Tibial artery (tissue), 4 donors: ENCODE measurements around the gene AHRR.

ENCODE experiments used
- DNase-seq, 2 donors: peaks; one replicate each; pipeline ENCODE4 v3.0.0-alpha.2; 2019
- H3K27ac ChIP-seq, 2 donors: fragments of 200-600 bp; sonication (generic) in 1 of 2; 1 replicate in 1 of 2; 2 replicates in 1 of 2; pipeline ENCODE4 v1.5.1; 2018 to 2019; ENCODE audit warnings: mild to moderate bottlenecking in 1 of 2
- H3K27me3 ChIP-seq, 2 donors: fragments of 200-600 bp; sonication (generic) in 1 of 2; one replicate each; pipeline versions ENCODE4 v1.5.1 to v1.6.0; 2016 to 2019
- H3K36me3 ChIP-seq, 3 donors: fragments of 200-600 bp; sonication (generic) in 2 of 3; one replicate each; pipeline ENCODE4 v1.5.1; 2016 to 2019; ENCODE audit warnings: mild to moderate bottlenecking in 2 of 3
- H3K4me1 ChIP-seq, 4 donors: fragments of 200-600 bp; sonication (generic) in 2 of 4; 1 replicate in 3 of 4; 2 replicates in 1 of 4; pipeline ENCODE4 v1.5.1; 2016 to 2019
- H3K4me3 ChIP-seq, 2 donors: fragments of 200-600 bp; sonication (generic) in 1 of 2; 1 replicate in 1 of 2; 2 replicates in 1 of 2; pipeline ENCODE4 v1.5.1; 2018 to 2019; ENCODE audit warnings: mild to moderate bottlenecking in 2 of 2
- H3K9me3 ChIP-seq, 3 donors: fragments of 200-600 bp; sonication (generic) in 1 of 3; one replicate each; pipeline ENCODE4 v1.5.1; 2016 to 2019
- CTCF ChIP-seq, 2 experiments: fragments of 200-600 bp in 1 of 2; fragments of 450-650 bp in 1 of 2; IDR thresholded peaks; one replicate each; pipeline ENCODE4 v1.5.1; 2017 to 2019; ENCODE audit warnings: antibody characterized with exemption in 2 of 2, mild to moderate bottlenecking in 1 of 2, moderate library complexity in 1 of 2
- intact Hi-C: fragments of 100-400 bp; cut with DNase I; formaldehyde crosslinking; loops from one replicate; pipeline ENCODE4 v1.15.0; 2023; ENCODE audit warnings: low total_unique reads

The AHRR gene

DNA sequence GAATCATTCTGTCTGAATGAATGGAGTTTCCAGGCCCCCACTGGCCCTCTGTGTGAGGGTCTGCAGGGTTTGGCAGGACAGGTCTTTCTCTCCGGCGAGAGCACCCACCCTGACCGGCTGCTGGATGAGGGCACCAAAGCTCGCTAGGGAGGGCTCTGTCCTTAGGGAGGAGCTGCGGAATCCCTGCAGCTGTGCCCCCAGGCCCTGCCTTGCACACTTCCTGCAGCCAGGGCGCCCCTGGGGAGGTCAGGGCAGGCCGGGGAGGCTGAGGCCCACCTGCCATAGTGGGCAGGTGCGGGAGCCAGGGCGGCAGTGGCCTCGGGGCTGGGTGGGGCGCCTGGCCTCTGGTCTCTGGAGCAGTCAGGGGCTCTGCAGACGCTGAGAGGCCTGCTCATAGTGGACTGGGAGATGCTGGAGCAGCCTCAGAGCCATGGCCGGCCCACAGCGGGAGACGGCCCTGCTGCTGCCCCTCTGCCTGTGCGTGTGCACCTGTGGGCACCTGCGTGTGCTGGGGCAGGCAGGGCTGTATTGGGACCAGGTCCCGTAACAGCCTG, 157.5 kb downstream of the AHRR start:
- intact Hi-C loops = no loop called here
- H3K4me1 ChIP-seq = peaks cover 0 to 18% (median 11%) of the 10 kb centered on the region in 4 donors
- no peak for DNase-seq
- H3K9me3 ChIP-seq = no peaks in the 10 kb centered on the region
- no peak overlapping the region for H3K27ac ChIP-seq
- no peak for TF ChIP-seq CTCF (IDR thresholded peaks at IDR 0.05)
- peaks cover 0 to 85% of the 10 kb centered on the region in 2 donors for H3K27me3 ChIP-seq
- H3K36me3 ChIP-seq = no peaks in the 10 kb centered on the region
- H3K4me3 ChIP-seq = no peak overlapping the region

DNA sequence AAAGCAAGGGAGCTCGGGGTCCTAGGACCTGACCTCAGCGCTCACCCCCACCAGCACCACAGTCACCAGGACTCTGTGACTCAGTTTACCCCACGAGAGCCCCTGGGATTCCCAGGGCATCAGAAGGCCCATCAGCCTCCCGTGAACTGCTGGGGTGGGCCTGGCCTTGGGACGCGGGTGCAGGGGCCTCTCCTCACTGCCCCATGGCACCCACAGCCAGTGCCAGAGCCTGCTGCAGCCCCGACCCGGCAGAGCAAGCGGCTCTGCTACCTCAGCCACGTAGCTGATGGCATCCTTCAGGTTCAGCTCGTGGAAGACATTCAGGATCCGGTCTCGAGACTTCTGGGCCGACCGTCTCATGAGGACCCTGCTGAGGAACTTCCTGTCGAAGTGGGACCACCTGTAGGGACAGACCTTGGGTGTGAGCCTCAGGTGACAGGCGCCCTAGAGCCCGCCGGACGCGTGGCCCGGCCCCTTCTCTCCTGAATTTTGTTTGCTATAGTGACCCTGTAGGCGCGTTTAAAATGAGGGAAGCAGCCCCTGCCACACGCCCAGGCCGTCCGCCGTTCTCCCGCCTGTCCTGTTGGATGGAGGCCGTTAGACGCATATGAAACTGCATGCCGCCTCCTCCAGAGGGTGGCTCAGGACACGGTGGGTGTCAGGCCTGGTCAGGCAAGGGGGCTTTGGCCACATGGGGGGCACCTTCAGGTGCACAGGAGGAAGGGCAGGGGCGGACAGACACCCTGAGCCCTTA, 158.2 kb downstream of the AHRR start:
- Histone ChIP-seq H3K9me3 (no peaks in the 10 kb centered on the region), H3K4me1 (peaks cover 0 to 11% (median 8%) of the 10 kb centered on the region in 4 donors), H3K36me3 (no peaks in the 10 kb centered on the region), H3K27me3 (peaks cover 0 to 90% of the 10 kb centered on the region in 2 donors), H3K4me3 (no peak overlapping the region), H3K27ac (no peak overlapping the region)
- DNase-seq = no peak
- TF ChIP-seq CTCF (IDR thresholded peaks at IDR 0.05) = no peak
- intact Hi-C loops = loop anchor here (10.0 kb wide), 1 partner anchor 125 kb away; no protein-coding TSS in a partner anchor

DNA sequence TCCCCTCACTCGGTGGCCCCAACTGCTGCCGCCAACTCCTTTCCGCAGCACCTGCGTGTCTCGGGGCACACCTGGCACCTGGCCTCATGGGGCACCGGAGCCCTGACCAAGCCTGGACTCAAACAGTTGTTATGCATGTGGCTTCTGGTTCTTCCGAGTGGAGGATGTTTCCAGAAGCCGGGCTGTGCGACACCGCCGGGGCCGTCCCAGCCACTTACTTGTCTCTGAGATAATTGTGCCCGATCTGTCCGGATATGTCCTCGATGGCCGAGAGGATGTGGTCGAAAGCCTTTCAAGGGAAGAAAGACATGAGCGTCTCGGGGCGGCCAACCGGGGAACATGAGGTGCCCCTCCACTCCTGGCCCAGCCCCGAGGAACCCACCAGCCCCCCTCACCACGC, 159.8 kb downstream of the AHRR start:
- intact Hi-C loops = loop anchor here (10.0 kb wide), 1 partner anchor 123 kb away; no protein-coding TSS in a partner anchor
- Histone ChIP-seq H3K27ac (no peak overlapping the region), H3K4me1 (no peaks in the 10 kb centered on the region), H3K9me3 (no peaks in the 10 kb centered on the region), H3K36me3 (no peaks in the 10 kb centered on the region), H3K27me3 (peaks cover 0 to 90% of the 10 kb centered on the region in 2 donors), H3K4me3 (no peak overlapping the region)
- DNase-seq = no peak
- no peak for TF ChIP-seq CTCF (IDR thresholded peaks at IDR 0.05)

DNA sequence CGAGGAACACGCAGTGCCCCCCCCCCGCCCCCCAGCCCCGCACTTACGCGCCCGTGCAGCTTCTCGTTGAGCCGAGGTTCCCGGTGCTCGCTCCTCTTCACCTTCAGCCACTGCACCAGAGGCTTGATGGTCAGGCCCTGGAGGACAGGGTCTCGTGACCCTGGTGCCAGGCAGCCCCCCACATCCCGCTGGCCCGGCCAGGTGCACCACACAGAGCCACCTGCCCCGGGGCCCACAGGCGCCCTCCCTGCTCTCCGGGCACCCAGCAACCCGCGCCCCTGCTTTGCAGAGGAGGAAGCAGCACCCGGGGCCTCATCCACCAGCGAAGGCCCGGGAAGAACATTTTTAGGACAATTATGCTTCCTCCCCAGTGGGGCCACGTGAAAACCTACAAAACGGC, 160.5 kb downstream of the AHRR start:
- DNase-seq = no peak
- H3K4me3 ChIP-seq = no peak overlapping the region
- no peaks in the 10 kb centered on the region for H3K36me3 ChIP-seq
- H3K27me3 ChIP-seq = peaks cover 0 to 85% of the 10 kb centered on the region in 2 donors
- no peak for TF ChIP-seq CTCF (IDR thresholded peaks at IDR 0.05)
- H3K4me1 ChIP-seq = no peaks in the 10 kb centered on the region
- intact Hi-C loops = loop anchor here (10.0 kb wide), 1 partner anchor 123 kb away; no protein-coding TSS in a partner anchor
- H3K27ac ChIP-seq = no peak overlapping the region
- no peaks in the 10 kb centered on the region for H3K9me3 ChIP-seq

DNA sequence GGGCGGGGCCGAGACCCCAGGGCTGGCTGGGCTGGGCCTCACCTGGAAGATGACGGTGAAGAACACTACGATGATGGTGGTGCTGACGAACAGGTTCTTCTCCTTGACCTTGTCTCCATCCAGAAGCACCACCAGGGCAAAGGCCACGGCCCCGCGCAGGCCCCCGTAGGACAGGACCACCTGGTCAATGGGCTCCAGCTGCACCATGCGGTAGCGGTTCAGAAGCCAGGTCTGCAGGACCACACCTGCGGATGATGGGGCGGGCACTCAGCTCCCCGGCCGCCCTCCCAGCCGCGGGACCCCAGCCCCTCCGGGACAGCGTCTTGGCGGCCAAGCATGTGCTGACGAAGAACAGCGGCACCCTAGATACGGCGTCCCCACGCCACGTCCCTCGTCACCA, 161.0 kb downstream of the AHRR start:
- peaks cover 0 to 81% of the 10 kb centered on the region in 2 donors for H3K27me3 ChIP-seq
- H3K27ac ChIP-seq = no peak overlapping the region
- H3K4me3 ChIP-seq = no peak overlapping the region
- no peaks in the 10 kb centered on the region for H3K36me3 ChIP-seq
- TF ChIP-seq CTCF (IDR thresholded peaks at IDR 0.05) = no peak
- H3K4me1 ChIP-seq = no peaks in the 10 kb centered on the region
- DNase-seq = no peak
- no peaks in the 10 kb centered on the region for H3K9me3 ChIP-seq
- intact Hi-C loops = loop anchor here (10.0 kb wide), 1 partner anchor 122 kb away; no protein-coding TSS in a partner anchor
